H1 (cell line): ENCODE results near the gene ADGRB2. TPM values are rescaled to one million over a fixed set of nuclear protein-coding genes. Genes with fewer than 3 reads are reported as not detected.
A peak's percentile ranks its signal among the peaks of the same experiment; 100 is the strongest.

Source experiments
- CTCF ChIA-PET: fragments of 300-600 bp; sonication (Branson Sonifier 250); formaldehyde crosslinking; loops from one replicate; lab custom pipeline; 2021; ENCODE audit not compliant: partially characterized antibody; lab: Charles Lee
- POLR2A ChIA-PET: fragments of 300-600 bp; sonication (Branson Sonifier 250); formaldehyde crosslinking; loops from one replicate; lab custom pipeline; 2021; ENCODE audit warnings: inconsistent platforms; ENCODE audit not compliant: partially characterized antibody; lab: Charles Lee
- DNase-seq, 2 experiments: peaks; one replicate each; pipeline versions ENCODE4 v3.0.0 to v3.0.0-alpha.2; 2010 to 2022; ENCODE audit warnings: low spot score in 2 of 2, low read depth in 1 of 2, mixed read lengths in 1 of 2
- FAIRE-seq: peaks from 2 replicates; lab custom pipeline; 2011; peaks lifted over from hg19 to GRCh38; lab: Jason Lieb, UNC
- H2AFZ ChIP-seq: 2 replicates; pipeline ENCODE4 v1.8.1; 2012; ENCODE audit warnings: low read length, inconsistent platforms
- H2AK5ac ChIP-seq: 2 replicates; pipeline ENCODE4 v1.6.1; 2013; ENCODE audit warnings: low read depth, low read length
- H2BK120ac ChIP-seq: replicated peaks from 2 replicates; pipeline ENCODE3; 2013; ENCODE audit warnings: low read depth, low read length, inconsistent platforms
- H2BK12ac ChIP-seq: 2 replicates; pipeline ENCODE4 v1.6.1; 2013; ENCODE audit warnings: low read depth, low read length
- H2BK15ac ChIP-seq: 2 replicates; pipeline ENCODE4 v1.6.1; 2013; ENCODE audit warnings: low read length
- H2BK20ac ChIP-seq: 2 replicates; pipeline ENCODE4 v1.6.1; 2013; ENCODE audit warnings: low read length
- H2BK5ac ChIP-seq: 2 replicates; pipeline ENCODE4 v1.6.1; 2013; ENCODE audit warnings: low read depth, low read length
- H3K14ac ChIP-seq: 2 replicates; pipeline ENCODE4 v1.6.1; 2013; ENCODE audit warnings: inconsistent platforms; ENCODE audit not compliant: insufficient read length
- H3K18ac ChIP-seq: 2 replicates; pipeline ENCODE4 v1.6.1; 2013; ENCODE audit warnings: low read length; ENCODE audit errors: extremely low read depth
- H3K23ac ChIP-seq: 2 replicates; pipeline ENCODE4 v1.6.1; 2013; ENCODE audit warnings: inconsistent platforms; ENCODE audit not compliant: insufficient read length
- H3K23me2 ChIP-seq: 2 replicates; pipeline ENCODE4 v1.6.1; 2013; ENCODE audit warnings: low read depth, low read length
- H3K27ac ChIP-seq: 2 replicates; pipeline ENCODE4 v1.6.1; 2011; ENCODE audit warnings: low read depth, low read length, inconsistent platforms
- H3K27me3 ChIP-seq, 4 experiments: replicated peaks in 1 of 4; 1 replicate in 1 of 4; 2 replicates in 3 of 4; pipeline versions ENCODE4 v1.6.1 to v1.8.1; 2011 to 2013; ENCODE audit warnings: low read length in 3 of 4, mild to moderate bottlenecking in 3 of 4, inconsistent platforms in 2 of 4, mixed read lengths in 2 of 4, moderate library complexity in 1 of 4; ENCODE audit not compliant: control insufficient read depth in 3 of 4, insufficient read depth in 3 of 4; ENCODE audit errors: extremely low read depth in 1 of 4
- H3K36me3 ChIP-seq, 4 experiments: 2 replicates each; pipeline versions ENCODE4 v1.6.1 to v1.8.1; 2011 to 2013; ENCODE audit warnings: mild to moderate bottlenecking in 4 of 4, low read length in 3 of 4, moderate library complexity in 2 of 4, control low read depth in 1 of 4, inconsistent platforms in 1 of 4; ENCODE audit not compliant: insufficient read depth in 4 of 4, control insufficient read depth in 2 of 4
- H3K4ac ChIP-seq: replicated peaks from 2 replicates; pipeline ENCODE3; 2013; ENCODE audit warnings: low read length, low read depth, mixed read lengths, inconsistent platforms; ENCODE audit not compliant: insufficient read length
- H3K4me1 ChIP-seq, 4 experiments: replicated peaks in 1 of 4; 1 replicate in 1 of 4; 2 replicates in 3 of 4; pipeline versions ENCODE4 v1.6.1 to v1.8.1; 2011 to 2013; ENCODE audit warnings: low read length in 3 of 4, inconsistent platforms in 2 of 4, mixed read lengths in 1 of 4; ENCODE audit not compliant: insufficient read depth in 4 of 4, control insufficient read depth in 3 of 4
- H3K4me2 ChIP-seq, 2 experiments: 2 replicates each; pipeline versions ENCODE4 v1.6.1 to v1.8.1; 2011 to 2013; ENCODE audit warnings: low read depth in 2 of 2, low read length in 2 of 2, control low read depth in 1 of 2, inconsistent platforms in 1 of 2, mild to moderate bottlenecking in 1 of 2; ENCODE audit not compliant: insufficient read depth in 1 of 2
- H3K4me3 ChIP-seq, 4 experiments: fragments of 200-600, 300-600 bp in 1 of 4; sonication (generic), shearing (Covaris generic), sonication (Bioruptor Twin) in 1 of 4; 2 replicates each; pipeline versions ENCODE4 v1.5.1 to v1.8.1; 2011 to 2016; ENCODE audit warnings: low read length in 4 of 4, low read depth in 3 of 4, control low read depth in 2 of 4, inconsistent platforms in 2 of 4, mild to moderate bottlenecking in 2 of 4, mixed read lengths in 1 of 4, moderate library complexity in 1 of 4; ENCODE audit not compliant: insufficient read depth in 2 of 4; ENCODE audit errors: extremely low read depth in 1 of 4
- H3K56ac ChIP-seq: replicated peaks from 2 replicates; pipeline ENCODE3; 2013; ENCODE audit warnings: low read depth, mild to moderate bottlenecking, mixed read lengths, low read length, inconsistent platforms; ENCODE audit not compliant: insufficient read length
- H3K79me1 ChIP-seq: 2 replicates; pipeline ENCODE4 v1.6.1; 2013; ENCODE audit warnings: low read depth, low read length, control low read depth
- H3K79me2 ChIP-seq, 2 experiments: 2 replicates each; pipeline versions ENCODE4 v1.6.1 to v1.8.1; 2012 to 2013; ENCODE audit warnings: low read length in 2 of 2, mild to moderate bottlenecking in 2 of 2, inconsistent platforms in 1 of 2; ENCODE audit not compliant: insufficient read depth in 2 of 2, control insufficient read depth in 1 of 2
- H3K9ac ChIP-seq, 4 experiments: replicated peaks in 1 of 4; 1 replicate in 1 of 4; 2 replicates in 3 of 4; pipeline versions ENCODE4 v1.6.1 to v1.8.1; 2011 to 2013; ENCODE audit warnings: low read depth in 3 of 4, low read length in 3 of 4, control low read depth in 2 of 4, mild to moderate bottlenecking in 2 of 4, moderate library complexity in 2 of 4, inconsistent platforms in 1 of 4; ENCODE audit errors: extremely low read depth in 1 of 4
- H3K9me3 ChIP-seq, 2 experiments: 2 replicates each; pipeline versions ENCODE4 v1.6.1 to v1.8.1; 2012 to 2013; ENCODE audit warnings: mild to moderate bottlenecking in 2 of 2, moderate library complexity in 2 of 2, control low read depth in 1 of 2, inconsistent platforms in 1 of 2, low read depth in 1 of 2, low read length in 1 of 2, mixed read lengths in 1 of 2; ENCODE audit not compliant: insufficient read depth in 2 of 2
- H4K20me1 ChIP-seq, 2 experiments: replicated peaks in 1 of 2; 2 replicates each; pipeline versions ENCODE3 to v1.8.1; 2011 to 2013; ENCODE audit warnings: inconsistent platforms in 2 of 2, low read length in 2 of 2, mild to moderate bottlenecking in 1 of 2; ENCODE audit not compliant: insufficient read depth in 2 of 2, control insufficient read depth in 1 of 2
- H4K5ac ChIP-seq: 2 replicates; pipeline ENCODE4 v1.6.1; 2013; ENCODE audit warnings: low read length, low read depth, mixed read lengths, inconsistent platforms; ENCODE audit not compliant: insufficient read length
- H4K8ac ChIP-seq: 2 replicates; pipeline ENCODE4 v1.8.0; 2013; ENCODE audit warnings: mild to moderate bottlenecking, moderate library complexity, low read length, inconsistent platforms; ENCODE audit not compliant: insufficient read depth; ENCODE audit errors: extremely low read depth
- H4K91ac ChIP-seq: replicated peaks from 2 replicates; pipeline ENCODE3; 2013; ENCODE audit warnings: low read length, mixed read lengths, inconsistent platforms; ENCODE audit not compliant: insufficient read length
- TEAD4 ChIP-seq: IDR thresholded peaks from 2 replicates; pipeline ENCODE4 v1.6.1; 2012; ENCODE audit warnings: low read depth, low read length, inconsistent platforms, mixed read lengths
- WGBS, 2 experiments: shearing (Covaris generic) in 1 of 2; methylation state at CpG; one replicate each; pipeline versions ENCODE4 v1.1.6 to v1.1.7; 2013 to 2015; ENCODE audit warnings: low lambda C conversion rate in 2 of 2, mixed read lengths in 2 of 2, inconsistent platforms in 1 of 2, low coverage in 1 of 2, missing lambda C conversion rate in 1 of 2; ENCODE audit not compliant: insufficient replicate concordance in 2 of 2, insufficient coverage in 1 of 2, insufficient read length in 1 of 2; ENCODE audit errors: extremely low coverage in 1 of 2, missing lambda C conversion rate in 1 of 2; 5-methylcytosine and 5-hydroxymethylcytosine counted together
- polyA plus RNA-seq, 7 experiments: library from polyadenylated mRNA; depleted of rRNA in 3 of 7; stranded (reverse) in 5 of 7; unstranded in 2 of 7; fragments of >200 nt in 5 of 7; fragments of 200-250 nt in 2 of 7; gene quantifications; 1 replicate in 5 of 7; 2 replicates in 1 of 7; 4 replicates in 1 of 7; pipeline versions ENCODE4 v1.2.1 to v1.2.3, GENCODE V29; 2011 to 2013; ENCODE audit warnings: missing spikeins in 2 of 7, mixed read lengths in 2 of 7
- total RNA-seq: library from RNA; stranded (reverse); fragmentation: NEBNext Ultra II Directional; extraction: Animal tissue kit (Norgen Biotek cat#: 25700); gene quantifications from 2 replicates; pipeline ENCODE4 v1.2.1, GENCODE V29; 2021
- TF ChIP-seq, protein P1 (sequence below): IDR thresholded peaks from 2 replicates; pipeline ENCODE4 v1.6.1; 2011; ENCODE audit warnings: low read depth, mild to moderate bottlenecking, low read length; ENCODE audit not compliant: insufficient read depth

The ADGRB2 gene
- total and polyA plus RNA-seq, 2 of the 8 experiments (the other 6 are each of a cell fraction or from before 2014, with no cell fraction given) = 15.6 to 26.2 TPM

GRCh38 chr1:31681415-31681814 lies 82.7 kb downstream of the ADGRB2 start:
- Histone ChIP-seq H3K4me2 (no peak overlapping the region), H3K27ac (no peak overlapping the region; the same call in 1 of the 2 replicates), H3K79me2 (no peaks in the 10 kb centered on the region), H4K91ac (no peak overlapping the region), H4K5ac (no peak overlapping the region), H2BK20ac (no peak overlapping the region), H4K8ac (no peak overlapping the region), H2BK5ac (no peak overlapping the region), H3K9ac (no peak overlapping the region), H3K18ac (no peak overlapping the region), H3K9me3 (no peaks in the 10 kb centered on the region), H3K27me3 (no peaks in the 10 kb centered on the region), H3K4me3 (no peak overlapping the region), H2AFZ (no peak overlapping the region), H3K23me2 (no peaks in the 10 kb centered on the region), H3K23ac (no peak overlapping the region), H3K79me1 (no peaks in the 10 kb centered on the region), H3K14ac (no peak overlapping the region), H2BK15ac (0 out of 2 replicates have a peak overlapping the region, but pooled peaks have one; percentile 29), H3K4me1 (no peaks in the 10 kb centered on the region; a peak in 1 of 7 replicates), H2BK12ac (no peak overlapping the region), H2AK5ac (no peak overlapping the region), H3K36me3 (no peaks in the 10 kb centered on the region), H3K56ac (no peak overlapping the region), H2BK120ac (no peak overlapping the region), H4K20me1 (peaks cover 0 to 1% of the 10 kb centered on the region in 2 experiments), H3K4ac (no peak overlapping the region)
- 95% methylated on average over 9 of the region's 9 CpGs; no CpG with 5 or more reads in 1 of the 2 experiments for WGBS, 2 experiments
- ChIA-PET POLR2A (no interaction called here), CTCF (interaction anchor here (0.9 to 24.1 kb wide), 9 partner anchors 15 to 108 kb away, joined by 3 to 370 read pairs (median 6); no protein-coding TSS in a partner anchor)
- DNase-seq (no peak), FAIRE-seq (no peak)
- TF ChIP-seq, protein P1, sequence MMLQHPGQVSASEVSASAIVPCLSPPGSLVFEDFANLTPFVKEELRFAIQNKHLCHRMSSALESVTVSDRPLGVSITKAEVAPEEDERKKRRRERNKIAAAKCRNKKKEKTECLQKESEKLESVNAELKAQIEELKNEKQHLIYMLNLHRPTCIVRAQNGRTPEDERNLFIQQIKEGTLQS = no peak
- 0 out of 2 replicates have a peak, but pooled peaks have one; percentile 18 for TF ChIP-seq TEAD4
